Right lobe of liver (tissue), 6 donors: ENCODE data around the gene CORO2B. TPM values are rescaled to one million over a fixed set of nuclear protein-coding genes. Genes with fewer than 3 reads are reported as not detected.

ENCODE experiments used
- ATAC-seq, 4 donors: fragments of 200-7000 bp; cut with Tn5 transposase; one replicate each; pipeline ENCODE4 v1.9.1; 2020; ENCODE audit warnings: mild to moderate bottlenecking in 4 of 4, moderate library complexity in 4 of 4
- DNase-seq, 3 donors: peaks; one replicate each; pipeline ENCODE4 v3.0.0-alpha.2; 2020
- H3K27ac ChIP-seq, 3 donors: fragments of 200-600 bp; one replicate each; pipeline ENCODE4 v1.8.0; 2022
- H3K27me3 ChIP-seq, 2 donors: fragments of 200-600 bp; one replicate each; pipeline ENCODE4 v1.8.0; 2022
- H3K36me3 ChIP-seq, 4 donors: fragments of 200-600 bp; sonication (generic) in 1 of 4; one replicate each; pipeline versions ENCODE4 v1.5.1 to v1.8.0; 2017 to 2022; ENCODE audit warnings: control low read depth in 1 of 4
- H3K4me1 ChIP-seq, 4 donors: fragments of 200-600 bp; sonication (generic) in 1 of 4; one replicate each; pipeline versions ENCODE4 v1.5.1 to v1.8.0; 2017 to 2022; ENCODE audit warnings: control low read depth in 1 of 4
- H3K4me3 ChIP-seq, 3 donors: fragments of 200-600 bp; one replicate each; pipeline ENCODE4 v1.8.0; 2022
- H3K9me3 ChIP-seq, 4 donors: fragments of 200-600 bp; sonication (generic) in 1 of 4; one replicate each; pipeline versions ENCODE4 v1.5.1 to v1.8.0; 2017 to 2022; ENCODE audit warnings: control low read depth in 1 of 4
- POLR2A ChIP-seq: fragments of 450-650 bp; IDR thresholded peaks from one replicate; pipeline ENCODE4 v1.6.1; 2017; ENCODE audit warnings: antibody characterized with exemption, mild to moderate bottlenecking
- WGBS: methylation state at CpG from one replicate; pipeline ENCODE4 v1.1.6; 2018; ENCODE audit warnings: low coverage, low lambda C conversion rate; ENCODE audit not compliant: insufficient coverage; ENCODE audit errors: missing lambda C conversion rate; 5-methylcytosine and 5-hydroxymethylcytosine counted together
- intact Hi-C, 2 donors: fragments of 100-400 bp; cut with DNase I; formaldehyde crosslinking; loops; one replicate each; pipeline versions ENCODE4 v1.11.2 to v1.14.1; 2022
- total RNA-seq, 6 experiments: library from RNA; depleted of rRNA in 2 of 6; stranded (reverse); fragments of >200 nt in 2 of 6; fragmentation: NEBNext Ultra II Directional in 3 of 6; extraction: Animal tissue kit (Norgen Biotek cat#: 25700) in 3 of 6; gene quantifications; one replicate each; pipeline versions ENCODE4 v1.1.0 to v1.2.4, GENCODE V29; 2016 to 2023
- TF ChIP-seq, protein P1 (sequence below), 4 donors: fragments of 200-600 bp in 3 of 4; fragments of 450-650 bp in 1 of 4; IDR thresholded peaks; one replicate each; pipeline versions ENCODE4 v1.5.1 to v1.8.0; 2016 to 2022; ENCODE audit warnings: antibody characterized with exemption in 4 of 4, mild to moderate bottlenecking in 2 of 4
- donor health status: DM: no; HTN: yes; CAD: no.
- donor health status: DM: no; HTN: no; CAD: no.
- donor health status: DM: no; HTN: no; CAD: no.
- donor health status: DM: no; HTN: yes; CAD: no.
- donor health status: DM: no; HTN: yes; CAD: no.

CORO2B gene
- total RNA-seq, 6 experiments from 2014 or later: 0.18 to 0.68 (median 0.41) TPM

DNA sequence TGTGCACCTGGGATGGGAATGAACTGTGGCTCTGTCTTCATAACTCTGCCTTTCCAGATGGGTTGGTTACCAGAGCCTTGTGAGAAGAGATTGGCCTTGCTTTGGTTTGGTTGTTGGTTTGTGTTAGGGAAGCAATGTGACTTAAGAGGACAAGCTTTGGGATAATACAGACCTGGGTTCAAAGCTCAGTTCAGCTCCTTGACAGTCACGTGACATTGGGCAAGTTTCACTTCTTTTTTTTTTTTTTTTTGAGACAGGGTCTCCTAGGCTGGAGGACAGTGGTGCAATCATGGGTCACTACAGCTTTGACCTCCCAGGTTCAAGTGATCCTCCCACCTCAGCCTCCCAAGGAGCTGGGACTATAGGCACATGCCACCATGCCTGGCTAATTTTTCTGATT lies 42.7 kb downstream of the CORO2B start:
- Histone ChIP-seq H3K36me3 (no peaks in the 10 kb centered on the region), H3K4me3 (no peak overlapping the region), H3K27ac (no peak overlapping the region), H3K4me1 (peaks cover 0 to 13% (median 0%) of the 10 kb centered on the region in 4 donors), H3K9me3 (no peaks in the 10 kb centered on the region), H3K27me3 (no peaks in the 10 kb centered on the region)
- intact Hi-C loops: no loop called here
- no peak for DNase-seq
- ATAC-seq: no peak
- WGBS: 75% methylated on average over 1 of the region's 1 CpG
- no peak for TF ChIP-seq POLR2A
- TF ChIP-seq, protein P1, sequence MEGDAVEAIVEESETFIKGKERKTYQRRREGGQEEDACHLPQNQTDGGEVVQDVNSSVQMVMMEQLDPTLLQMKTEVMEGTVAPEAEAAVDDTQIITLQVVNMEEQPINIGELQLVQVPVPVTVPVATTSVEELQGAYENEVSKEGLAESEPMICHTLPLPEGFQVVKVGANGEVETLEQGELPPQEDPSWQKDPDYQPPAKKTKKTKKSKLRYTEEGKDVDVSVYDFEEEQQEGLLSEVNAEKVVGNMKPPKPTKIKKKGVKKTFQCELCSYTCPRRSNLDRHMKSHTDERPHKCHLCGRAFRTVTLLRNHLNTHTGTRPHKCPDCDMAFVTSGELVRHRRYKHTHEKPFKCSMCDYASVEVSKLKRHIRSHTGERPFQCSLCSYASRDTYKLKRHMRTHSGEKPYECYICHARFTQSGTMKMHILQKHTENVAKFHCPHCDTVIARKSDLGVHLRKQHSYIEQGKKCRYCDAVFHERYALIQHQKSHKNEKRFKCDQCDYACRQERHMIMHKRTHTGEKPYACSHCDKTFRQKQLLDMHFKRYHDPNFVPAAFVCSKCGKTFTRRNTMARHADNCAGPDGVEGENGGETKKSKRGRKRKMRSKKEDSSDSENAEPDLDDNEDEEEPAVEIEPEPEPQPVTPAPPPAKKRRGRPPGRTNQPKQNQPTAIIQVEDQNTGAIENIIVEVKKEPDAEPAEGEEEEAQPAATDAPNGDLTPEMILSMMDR (IDR thresholded peaks at IDR 0.05): no peak

DNA sequence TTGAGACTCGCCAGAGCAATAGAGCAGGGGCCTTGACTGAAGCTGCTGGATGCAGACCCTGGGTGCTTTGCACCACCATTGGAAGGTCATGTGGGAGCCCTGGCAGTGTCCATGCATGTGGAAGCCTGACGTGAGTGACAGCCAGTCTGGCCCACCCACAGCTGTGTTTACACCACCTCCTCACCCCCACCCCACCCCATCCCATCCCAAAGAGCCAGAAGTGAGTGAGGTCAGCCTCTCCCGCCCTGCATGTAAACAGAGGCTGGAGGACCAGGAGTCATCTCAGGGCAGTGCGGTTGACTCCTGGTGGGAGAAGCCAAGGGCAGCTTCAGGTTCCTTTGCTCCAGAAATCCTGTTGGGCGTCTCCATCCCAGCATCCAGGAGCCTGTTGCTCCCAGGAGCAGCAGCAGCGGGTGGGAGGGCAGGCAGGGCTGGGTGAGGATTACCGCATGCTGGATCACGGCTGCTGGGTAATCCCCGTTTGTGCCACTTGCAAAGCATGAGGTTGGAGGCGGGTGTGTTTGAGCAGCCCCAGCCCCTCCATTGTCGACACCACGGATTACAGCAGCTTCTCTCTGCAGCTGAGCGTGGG lies 44.6 kb downstream of the CORO2B start:
- Histone ChIP-seq H3K36me3 (no peaks in the 10 kb centered on the region), H3K4me3 (no peak overlapping the region), H3K27ac (no peak overlapping the region), H3K4me1 (peaks cover 0 to 8% (median 0%) of the 10 kb centered on the region in 4 donors), H3K27me3 (no peaks in the 10 kb centered on the region), H3K9me3 (no peaks in the 10 kb centered on the region)
- DNase-seq (no peak), ATAC-seq (no peak)
- 26% methylated on average over 7 of the region's 13 CpGs for WGBS
- TF ChIP-seq POLR2A: no peak
- TF ChIP-seq, protein P1 (IDR thresholded peaks at IDR 0.05): no peak
- intact Hi-C loops: no loop called here

GRCh38 chr15:68625853-68626252 lies 47.1 kb downstream of the CORO2B start:
- TF ChIP-seq, protein P1 (IDR thresholded peaks at IDR 0.05): no peak
- TF ChIP-seq POLR2A: no peak
- WGBS: 41% methylated on average over 3 of the region's 4 CpGs
- H3K9me3 ChIP-seq: no peaks in the 10 kb centered on the region
- H3K27ac ChIP-seq: no peak overlapping the region
- DNase-seq (no peak), ATAC-seq (no peak)
- intact Hi-C loops: no loop called here
- H3K4me1 ChIP-seq: no peaks in the 10 kb centered on the region
- H3K27me3 ChIP-seq: no peaks in the 10 kb centered on the region
- no peak overlapping the region for H3K4me3 ChIP-seq
- H3K36me3 ChIP-seq: no peaks in the 10 kb centered on the region

DNA sequence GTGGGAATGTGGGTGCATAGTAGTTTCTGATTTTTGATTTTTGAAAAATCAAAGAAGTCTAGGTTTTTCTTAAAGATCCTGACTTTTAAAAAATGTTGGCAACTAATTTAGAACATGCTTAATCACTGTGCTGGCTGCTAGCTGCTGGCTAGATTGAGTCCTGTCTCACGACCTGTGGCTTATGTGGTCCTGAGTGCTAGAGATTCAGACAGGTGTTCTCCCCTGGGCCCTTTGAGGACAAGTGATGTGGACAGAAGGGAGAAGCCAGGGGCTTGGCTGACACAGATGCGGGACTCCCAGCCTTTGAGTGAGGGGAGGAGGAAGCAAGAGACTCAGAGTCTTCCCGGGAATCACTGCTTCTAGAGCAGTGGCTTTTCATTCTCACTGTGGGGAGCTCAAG lies 47.5 kb downstream of the CORO2B start:
- H3K4me3 ChIP-seq: no peak overlapping the region
- WGBS: 21% methylated on average over 3 of the region's 3 CpGs
- no peaks in the 10 kb centered on the region for H3K4me1 ChIP-seq
- TF ChIP-seq, protein P1 (IDR thresholded peaks at IDR 0.05): no peak
- no peak for TF ChIP-seq POLR2A
- no peak for DNase-seq
- H3K36me3 ChIP-seq: no peaks in the 10 kb centered on the region
- no peak overlapping the region for H3K27ac ChIP-seq
- H3K9me3 ChIP-seq: no peaks in the 10 kb centered on the region
- intact Hi-C loops: no loop called here
- ATAC-seq: no peak
- H3K27me3 ChIP-seq: no peaks in the 10 kb centered on the region

DNA sequence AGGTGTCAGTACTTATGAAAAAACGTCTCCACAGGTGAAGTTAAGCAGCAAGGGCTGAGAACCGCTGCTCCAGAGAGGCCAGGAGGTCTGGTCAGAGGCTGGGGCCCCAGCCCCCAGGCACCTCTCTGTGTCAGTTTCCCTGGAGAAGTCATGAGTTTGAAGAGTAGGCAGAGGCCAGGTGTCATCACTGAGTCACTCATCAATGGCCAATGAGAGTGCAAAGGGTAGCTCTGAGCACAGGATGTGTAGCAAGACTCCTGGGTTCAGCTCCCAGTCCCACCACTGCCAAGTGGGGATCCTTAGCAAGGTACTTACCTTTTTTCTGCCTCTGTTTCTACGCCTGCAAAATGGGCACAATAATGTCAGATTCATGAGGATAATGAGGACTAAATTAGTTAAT lies 47.9 kb downstream of the CORO2B start:
- no peaks in the 10 kb centered on the region for H3K9me3 ChIP-seq
- DNase-seq (no peak), ATAC-seq (no peak)
- 64% methylated on average over 3 of the region's 3 CpGs for WGBS
- TF ChIP-seq POLR2A: no peak
- TF ChIP-seq, protein P1 (IDR thresholded peaks at IDR 0.05): no peak
- no peaks in the 10 kb centered on the region for H3K4me1 ChIP-seq
- H3K27me3 ChIP-seq: no peaks in the 10 kb centered on the region
- H3K36me3 ChIP-seq: no peaks in the 10 kb centered on the region
- no peak overlapping the region for H3K4me3 ChIP-seq
- intact Hi-C loops: no loop called here
- no peak overlapping the region for H3K27ac ChIP-seq
